CD4-positive, alpha-beta T cell treated with Interferon gamma for 1 hour (primary cell): Measurements from ENCODE around the gene C5orf24.
"Not testable (repeated sequence)": the region's sequence is repeated elsewhere in the genome, so short reads cannot be mapped to it uniquely, and the experiment has no call there.

Experiments used
- DNase-seq: peaks from one replicate; pipeline ENCODE4 v3.0.0-alpha.2; 2020

The C5orf24 gene

DNA sequence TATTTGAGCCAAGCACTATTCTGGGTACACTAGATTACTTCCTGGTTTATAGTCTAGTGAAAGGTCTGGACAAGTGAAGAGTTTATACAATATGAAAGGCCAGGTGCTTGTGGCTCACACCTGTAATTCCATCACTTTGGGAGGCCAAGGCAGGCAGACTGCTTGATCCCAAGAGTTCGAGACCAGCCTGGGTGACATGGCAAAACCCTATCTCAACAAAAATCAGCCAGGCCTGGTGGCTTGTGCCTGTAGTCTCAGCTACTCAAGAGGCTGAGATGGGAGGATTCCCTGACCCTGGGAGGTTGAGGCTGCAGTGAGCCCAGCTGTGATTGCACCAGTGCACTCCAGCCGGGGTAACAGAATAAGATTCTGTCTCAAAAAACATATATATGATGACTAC, 18.9 kb downstream of the C5orf24 start:
- DNase-seq = no peak

DNA sequence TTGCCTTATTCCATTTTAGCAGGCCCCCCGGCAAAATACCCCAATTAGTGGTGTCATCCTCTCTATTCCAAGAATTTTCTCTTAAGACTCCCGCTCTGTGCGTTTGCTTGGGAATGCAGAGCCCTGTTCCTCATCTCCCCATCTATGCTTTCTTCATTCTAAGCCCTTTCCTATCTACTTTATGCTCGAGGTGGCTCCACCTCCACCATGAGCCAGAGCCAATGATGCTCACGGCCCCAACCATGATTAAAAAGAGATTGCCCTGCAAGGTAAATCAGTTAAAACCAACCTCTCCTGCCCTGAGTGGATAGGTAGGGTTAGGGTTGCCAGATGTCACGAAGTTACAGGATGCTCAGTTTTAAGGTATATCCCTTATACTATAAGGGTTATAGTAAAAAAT, 27.7 kb downstream of the C5orf24 start:
- no peak for DNase-seq

DNA sequence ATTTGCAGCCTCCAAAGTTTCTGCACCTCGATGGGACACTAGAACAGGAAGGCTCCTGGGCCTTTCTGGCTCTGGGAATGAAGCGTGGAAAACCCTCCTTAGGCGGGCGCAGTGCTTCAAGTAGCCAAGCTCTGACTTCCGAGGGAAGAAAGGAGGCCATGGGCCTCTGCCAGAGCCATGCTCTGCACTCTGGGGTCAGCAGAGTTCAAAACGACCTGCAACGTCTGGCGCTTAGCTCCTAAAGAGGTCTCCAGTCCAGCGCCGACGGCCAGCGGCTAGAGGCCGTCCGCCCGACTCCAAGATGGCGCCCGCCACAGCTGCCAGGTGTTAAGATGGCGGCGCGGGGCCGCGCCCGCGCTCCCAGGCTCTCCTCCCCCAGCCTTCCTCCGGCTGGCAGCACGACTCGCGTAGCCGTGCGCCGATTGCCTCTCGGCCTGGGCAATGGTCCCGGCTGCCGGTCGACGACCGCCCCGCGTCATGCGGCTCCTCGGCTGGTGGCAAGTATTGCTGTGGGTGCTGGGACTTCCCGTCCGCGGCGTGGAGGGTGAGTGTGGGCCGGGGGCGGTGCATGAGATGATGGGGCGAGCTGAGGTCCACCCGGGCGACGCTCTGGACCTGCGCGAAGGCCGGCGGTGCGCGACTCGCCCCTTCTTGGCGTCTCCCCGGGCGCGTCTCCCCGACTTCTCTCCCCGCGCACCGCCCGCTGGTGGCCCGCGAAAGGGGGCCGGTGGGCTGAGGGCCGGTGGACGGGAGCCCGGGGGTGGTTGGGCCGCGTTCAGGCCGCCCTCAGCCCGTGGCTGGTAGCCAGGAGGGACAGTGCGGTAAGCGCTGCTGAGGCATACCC, 28.4 kb downstream of the C5orf24 start, which contains the start of gene TXNDC15:
Gene TXNDC15, plus strand, starts transcription at position 385 of the 844 bp plus-strand sequence. Its CDS starts 57 bp downstream, at position 442.
- DNase-seq = peak; percentile 77

DNA sequence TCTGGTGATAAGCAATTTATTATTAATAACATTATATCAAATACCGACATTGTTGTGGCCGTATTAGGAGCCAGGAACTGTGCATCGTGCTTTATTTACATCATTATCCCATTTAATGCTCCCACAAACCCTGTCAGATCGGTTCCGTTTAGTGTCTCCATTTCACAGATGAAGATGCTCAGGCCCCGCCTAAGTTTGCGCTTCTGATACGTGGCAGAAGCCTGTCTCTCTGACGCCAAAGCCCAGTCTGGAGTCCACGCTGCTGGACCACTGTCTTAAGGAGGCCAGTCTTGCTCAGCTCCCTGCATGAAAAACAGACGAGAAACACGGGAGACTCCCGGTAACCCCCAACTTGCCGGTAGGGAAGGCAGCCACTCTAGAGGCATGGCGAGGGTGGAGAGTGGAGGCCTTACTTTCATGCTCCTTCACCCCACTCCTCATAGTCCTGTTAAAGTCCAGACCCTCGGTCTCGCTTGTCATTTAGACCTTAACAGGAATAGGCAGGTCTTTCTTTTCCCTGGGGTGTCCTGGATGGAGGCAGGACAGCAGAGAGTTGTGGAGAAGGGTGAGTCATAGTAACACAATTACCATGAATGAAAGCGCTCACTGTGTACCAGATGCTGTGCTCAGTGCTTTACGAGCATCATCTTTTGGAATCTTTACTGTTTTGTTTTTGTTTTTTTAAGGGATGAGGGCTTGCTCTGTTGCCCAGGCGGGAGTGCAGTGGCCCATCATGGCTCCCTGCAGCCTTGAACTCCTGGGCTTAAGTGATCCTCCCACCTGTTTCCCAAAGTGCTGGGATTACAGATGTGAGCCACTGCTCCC, 29.3 kb downstream of the C5orf24 start:
- DNase-seq = no peak

DNA sequence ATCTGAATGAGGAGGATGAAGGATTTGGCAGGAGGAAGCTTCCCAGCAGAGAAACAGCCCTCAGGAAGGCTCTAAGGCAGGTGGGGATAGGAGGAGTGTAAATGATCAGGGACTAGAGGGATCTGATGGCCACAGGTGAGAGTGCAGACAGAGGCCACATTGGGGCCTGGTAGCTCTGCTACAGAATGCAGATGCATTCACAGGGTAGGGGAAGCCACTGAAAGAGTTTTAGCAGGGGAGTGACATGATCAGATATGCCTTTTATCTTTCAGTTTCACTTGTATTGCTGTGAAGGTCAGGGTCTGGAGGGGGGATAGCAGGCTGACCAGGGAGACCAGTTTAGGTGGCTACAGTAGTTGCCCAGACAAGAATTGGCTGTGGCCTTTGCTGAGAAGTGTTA, 31.4 kb downstream of the C5orf24 start:
- no peak for DNase-seq

DNA sequence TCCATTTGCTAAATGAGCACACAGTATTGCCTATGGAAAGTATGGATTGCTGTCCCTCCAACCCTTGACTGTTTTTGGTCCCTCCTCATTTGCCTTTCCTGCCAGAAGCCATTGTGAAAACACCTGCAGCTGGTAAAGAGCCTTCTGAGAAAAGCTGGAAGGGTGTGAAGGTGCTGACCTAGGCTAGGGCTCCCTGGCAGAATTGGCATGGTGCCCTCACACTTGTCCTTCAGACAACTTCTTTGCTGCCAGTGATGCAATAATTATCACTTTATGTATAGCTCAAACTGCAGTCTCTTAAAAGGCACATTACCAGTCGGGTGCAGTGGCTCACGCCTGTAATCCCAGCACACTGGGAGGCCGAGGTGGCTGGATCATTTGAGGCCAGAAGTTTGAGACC, 32.6 kb downstream of the C5orf24 start:
- no peak for DNase-seq

DNA sequence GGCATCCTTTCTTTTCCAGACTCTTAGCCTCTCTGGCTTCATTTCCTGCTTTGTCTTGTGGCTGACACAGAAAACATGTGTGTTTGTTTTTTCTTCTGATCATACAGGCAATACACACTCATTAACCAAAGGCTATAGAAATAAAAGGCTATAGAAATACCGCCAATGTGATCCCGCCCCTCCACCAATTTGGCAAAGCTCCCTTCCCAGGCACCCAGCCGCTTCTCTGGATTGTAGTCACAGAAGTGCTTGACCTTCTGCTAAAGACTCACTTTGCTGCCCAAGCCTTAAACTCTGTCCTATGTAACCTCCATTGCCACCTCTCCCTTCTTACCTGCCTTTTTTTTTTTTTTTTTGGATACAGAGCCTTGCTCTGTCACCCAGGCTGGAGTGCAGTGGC, 33.7 kb downstream of the C5orf24 start:
- no peak for DNase-seq

DNA sequence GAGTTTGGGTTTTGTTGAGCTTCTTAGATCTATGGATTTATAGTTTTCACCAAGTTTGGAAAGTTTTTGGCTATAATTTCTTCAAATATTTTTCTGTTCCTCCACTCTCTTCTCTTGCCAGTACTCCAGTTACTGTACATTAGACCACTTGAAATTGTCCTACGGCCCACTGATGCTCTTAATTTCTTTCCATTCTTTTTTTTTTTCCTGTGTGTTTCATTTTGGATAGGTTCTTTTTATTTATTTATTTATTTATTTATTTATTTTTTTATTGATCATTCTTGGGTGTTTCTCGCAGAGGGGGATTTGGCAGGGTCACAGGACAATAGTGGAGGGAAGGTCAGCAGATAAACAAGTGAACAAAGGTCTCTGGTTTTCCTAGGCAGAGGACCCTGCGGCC, 35.2 kb downstream of the C5orf24 start:
- not testable (repeated sequence) for DNase-seq

DNA sequence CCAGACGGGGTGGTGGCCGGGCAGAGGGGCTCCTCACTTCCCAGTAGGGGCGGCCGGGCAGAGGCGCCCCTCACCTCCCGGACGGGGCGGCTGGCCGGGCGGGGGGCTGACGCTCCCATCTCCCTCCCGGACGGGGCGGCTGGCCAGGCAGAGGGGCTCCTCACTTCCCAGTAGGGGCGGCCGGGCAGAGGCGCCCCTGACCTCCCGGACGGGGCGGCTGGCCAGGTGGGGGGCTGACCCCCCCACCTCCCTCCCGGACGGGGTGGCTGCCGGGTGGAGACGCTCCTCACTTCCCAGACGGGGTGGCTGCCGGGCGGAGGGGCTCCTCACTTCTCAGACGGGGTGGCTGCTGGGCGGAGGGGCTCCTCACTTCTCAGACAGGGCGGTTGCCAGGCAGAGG, 35.9 kb downstream of the C5orf24 start:
- not testable (repeated sequence) for DNase-seq

DNA sequence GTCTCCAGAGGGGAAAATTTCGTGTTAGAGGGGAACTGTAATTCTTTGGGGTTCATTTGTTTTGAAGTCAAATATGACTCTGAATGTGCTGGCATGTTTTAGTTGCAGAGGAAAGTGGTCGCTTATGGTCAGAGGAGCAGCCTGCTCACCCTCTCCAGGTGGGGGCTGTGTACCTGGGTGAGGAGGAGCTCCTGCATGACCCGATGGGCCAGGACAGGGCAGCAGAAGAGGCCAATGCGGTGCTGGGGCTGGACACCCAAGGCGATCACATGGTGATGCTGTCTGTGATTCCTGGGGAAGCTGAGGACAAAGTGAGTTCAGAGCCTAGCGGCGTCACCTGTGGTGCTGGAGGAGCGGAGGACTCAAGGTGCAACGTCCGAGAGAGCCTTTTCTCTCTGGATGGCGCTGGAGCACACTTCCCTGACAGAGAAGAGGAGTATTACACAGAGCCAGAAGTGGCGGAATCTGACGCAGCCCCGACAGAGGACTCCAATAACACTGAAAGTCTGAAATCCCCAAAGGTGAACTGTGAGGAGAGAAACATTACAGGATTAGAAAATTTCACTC, 41.9 kb downstream of the C5orf24 start:
- DNase-seq = no peak

DNA sequence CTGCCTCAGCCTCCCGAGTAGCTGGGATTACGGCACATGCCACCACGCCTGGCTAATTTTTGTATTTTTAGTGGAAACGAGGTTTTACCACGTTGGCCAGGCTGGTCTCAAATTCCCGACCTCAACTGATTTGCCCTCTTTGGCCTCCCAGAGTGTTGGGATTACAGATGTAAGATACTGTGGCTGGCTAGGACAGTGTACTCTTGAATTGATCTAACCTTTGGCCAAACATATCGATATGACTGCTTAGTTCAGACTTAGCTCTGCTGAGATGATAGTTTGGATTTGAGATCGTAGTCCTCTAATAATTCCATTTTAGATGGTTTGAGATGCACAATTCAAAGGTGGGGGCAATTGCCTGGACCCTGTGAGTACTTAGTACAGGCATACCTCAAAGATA, 43.6 kb downstream of the C5orf24 start:
- DNase-seq = no peak

DNA sequence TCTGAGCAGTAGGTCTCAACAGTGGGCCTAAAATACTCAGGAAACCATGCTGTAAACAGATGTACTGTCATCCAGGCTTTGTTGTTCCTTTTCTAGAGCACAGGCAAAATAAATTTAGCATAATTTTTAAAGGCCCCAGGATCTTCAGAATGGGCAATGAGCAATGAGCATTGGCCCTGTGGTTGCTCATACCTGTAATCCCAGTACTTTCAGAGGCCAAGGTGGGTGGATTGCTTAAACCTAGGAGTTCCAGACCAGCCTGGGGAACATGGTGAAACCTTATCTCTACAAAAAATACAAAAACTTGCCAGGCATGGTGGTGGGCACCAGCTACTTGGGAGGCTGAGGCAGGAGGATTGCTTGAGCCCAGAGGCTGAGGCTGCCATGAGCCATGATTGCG, 45.7 kb downstream of the C5orf24 start:
- no peak for DNase-seq

DNA sequence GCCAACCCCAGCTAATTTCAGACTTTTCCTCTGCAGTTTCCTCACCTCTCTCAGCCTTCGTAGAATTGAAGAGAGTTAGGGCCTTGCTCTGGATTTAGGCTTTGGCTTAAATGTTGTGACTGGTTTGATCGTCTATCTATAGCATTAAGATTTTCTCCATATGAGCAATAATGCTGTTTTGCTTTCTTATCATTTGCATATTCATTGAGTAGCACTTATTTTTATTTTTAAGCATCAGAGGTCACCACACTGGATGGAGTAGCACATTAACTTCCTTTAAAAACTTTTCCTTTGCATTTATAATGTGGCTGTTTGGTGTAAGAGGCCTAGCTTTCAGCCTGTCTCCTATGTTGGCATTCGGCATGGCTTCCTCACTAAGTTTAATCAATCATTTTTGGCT, 46.5 kb downstream of the C5orf24 start:
- DNase-seq = no peak

DNA sequence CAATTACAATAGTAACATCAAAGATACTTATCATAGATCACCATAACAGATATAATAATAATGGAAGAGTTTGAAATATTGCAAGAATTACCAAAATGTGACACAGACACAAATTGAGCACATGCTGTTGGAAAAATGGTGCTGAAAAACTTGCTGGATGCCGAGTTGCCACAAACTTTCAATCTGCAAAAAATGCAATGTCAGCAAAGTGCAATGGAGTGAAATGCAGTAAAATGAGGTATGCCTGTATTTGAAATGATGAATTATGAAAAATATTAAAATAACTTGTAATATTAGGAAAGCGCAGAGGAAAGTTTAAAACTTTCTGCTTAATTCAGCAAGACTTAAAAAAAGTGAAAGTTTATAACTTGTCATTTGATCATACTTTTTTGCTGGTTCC, 47.2 kb downstream of the C5orf24 start:
- DNase-seq = no peak

DNA sequence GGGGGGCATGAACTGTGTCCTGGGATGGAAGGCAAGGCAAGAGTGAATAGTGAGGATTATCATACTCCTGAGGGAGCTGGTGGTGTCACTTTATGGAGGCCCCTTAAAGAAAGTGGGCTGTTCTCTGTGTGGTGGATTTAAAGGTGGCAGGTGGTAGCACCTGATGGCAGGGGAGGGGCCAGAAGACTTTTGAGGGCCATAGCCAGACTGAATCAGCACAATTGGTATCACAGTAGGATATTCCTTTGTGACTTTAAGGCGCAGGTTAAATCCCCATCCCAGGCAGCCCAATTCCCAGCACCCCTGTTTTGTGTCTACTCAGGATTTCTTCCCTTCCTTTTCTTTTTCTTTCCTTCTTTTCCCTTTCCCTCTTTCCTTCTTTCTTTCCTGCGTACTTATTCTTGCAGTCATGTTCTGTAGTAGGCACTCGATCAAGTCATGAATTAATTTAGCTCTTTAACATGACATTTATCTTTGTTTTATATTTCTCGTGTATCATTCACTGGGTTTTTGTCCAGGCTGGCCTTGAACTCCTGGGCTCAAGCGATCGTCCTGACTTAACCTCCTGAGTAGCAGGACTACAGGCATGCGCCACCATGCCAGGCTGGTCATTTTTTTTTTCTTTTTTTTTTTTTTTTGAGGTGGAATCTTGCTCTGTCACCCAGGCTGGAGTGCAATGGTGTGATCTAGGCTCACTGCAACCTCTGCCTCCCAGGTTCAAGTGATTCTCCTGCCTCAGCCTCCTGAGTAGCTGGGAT, 48.2 kb downstream of the C5orf24 start:
- DNase-seq = no peak

DNA sequence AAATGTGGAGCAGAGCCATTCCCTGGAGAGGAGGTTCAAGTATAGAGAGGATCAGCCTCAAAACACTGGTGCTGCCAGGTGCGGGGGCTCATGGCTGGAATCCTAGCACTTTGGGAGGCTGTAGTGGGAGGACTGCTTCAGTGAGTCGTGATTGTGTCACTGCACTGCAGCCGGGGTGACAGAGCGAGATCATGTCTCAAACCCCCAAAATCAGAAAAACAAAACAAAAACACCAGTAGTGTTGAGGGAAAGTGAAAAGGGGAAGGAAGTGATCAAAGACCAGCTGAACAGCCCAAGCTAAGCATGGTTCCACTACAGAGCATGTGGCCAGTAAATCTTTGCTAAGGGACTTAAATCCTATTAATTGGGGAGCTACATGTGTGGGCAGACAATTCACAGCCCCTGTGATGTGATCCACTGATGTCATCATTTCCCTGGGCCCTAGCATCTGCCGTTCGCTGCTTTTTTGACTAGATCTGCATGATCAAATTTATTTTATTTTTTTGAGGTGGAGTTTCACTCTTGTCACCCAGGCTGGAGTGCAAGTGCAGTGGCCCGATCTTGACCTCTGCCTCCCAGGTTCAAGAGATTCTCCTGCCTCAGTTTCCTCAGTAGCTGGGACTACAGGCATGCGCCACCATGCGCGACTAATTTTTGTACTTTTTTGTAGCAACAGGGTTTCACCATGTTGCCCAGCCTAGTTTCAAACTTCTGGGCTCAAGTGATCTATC, 56.5 kb downstream of the C5orf24 start:
- peak; percentile 46 for DNase-seq

DNA sequence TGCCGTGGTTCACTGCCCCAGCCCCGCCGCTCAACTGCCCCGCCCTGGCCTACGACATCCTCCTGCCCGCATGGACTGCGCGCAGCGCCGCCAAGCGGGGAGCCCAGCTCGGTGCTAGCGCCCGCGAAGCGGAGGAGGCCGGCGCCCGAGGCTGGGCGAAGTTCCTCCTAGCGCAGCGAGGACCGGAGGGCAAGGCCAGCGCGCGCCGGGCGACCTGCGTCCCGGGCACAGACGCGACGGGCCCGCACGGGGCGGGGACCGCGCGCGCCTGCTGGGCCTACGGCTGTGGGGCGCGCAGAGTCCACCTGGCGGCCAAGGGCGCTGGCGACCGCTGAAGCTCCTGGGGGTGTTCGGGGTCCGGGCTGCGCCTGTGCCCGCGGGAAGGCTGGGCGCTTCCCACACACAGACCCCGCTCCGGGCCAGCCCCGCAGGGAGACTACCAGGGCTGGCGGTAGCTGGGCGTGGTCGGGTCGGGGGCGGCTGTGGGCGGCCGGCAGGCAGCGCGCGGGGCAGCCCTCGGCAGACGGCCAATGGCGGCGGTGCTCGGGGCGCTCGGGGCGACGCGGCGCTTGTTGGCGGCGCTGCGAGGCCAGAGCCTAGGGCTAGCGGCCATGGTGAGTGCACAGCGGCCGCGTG, 59.0 kb downstream of the C5orf24 start, which contains the start of gene PCBD2:
Gene PCBD2, plus strand, starts transcription at position 522 of the 636 bp plus-strand sequence. Its CDS starts 9 bp downstream, at position 531.
- DNase-seq = peak; percentile 93

DNA sequence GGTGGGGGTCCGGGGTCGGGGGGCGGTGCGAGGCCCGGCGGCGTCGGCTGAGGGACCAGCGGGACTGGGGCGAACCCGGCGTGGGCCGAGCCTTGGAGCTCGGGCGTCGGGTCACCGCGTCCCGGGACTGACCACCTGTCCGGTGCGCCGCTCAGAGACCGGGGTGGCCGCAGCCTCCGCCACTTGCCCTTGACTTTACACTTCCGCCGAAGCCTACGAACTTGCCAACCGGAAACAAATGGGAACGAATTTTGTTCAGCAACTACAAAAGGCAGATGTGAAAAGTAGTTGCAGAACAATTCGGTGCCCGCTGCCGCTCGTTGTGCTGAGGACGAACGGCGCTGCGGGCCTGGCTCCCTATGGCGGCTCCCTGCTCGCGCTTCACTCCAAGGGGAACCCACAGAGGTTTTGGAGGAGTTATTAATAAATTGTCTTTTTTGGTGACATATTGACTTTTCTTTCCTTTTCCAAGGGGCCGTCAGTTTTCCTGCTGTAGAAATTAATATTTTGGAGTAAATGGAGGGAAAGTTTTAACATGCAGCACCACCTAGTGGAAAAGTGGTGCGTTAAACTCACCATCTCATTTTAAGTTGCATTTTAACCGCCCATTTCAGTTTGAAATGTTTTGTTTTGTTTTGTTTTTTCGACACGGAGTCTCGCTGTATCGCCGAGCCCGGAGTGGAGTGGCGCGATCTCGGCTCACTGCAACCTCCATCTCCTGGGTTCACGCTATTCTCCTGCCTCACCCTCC, 59.7 kb downstream of the C5orf24 start:
- DNase-seq = peak; percentile 37

DNA sequence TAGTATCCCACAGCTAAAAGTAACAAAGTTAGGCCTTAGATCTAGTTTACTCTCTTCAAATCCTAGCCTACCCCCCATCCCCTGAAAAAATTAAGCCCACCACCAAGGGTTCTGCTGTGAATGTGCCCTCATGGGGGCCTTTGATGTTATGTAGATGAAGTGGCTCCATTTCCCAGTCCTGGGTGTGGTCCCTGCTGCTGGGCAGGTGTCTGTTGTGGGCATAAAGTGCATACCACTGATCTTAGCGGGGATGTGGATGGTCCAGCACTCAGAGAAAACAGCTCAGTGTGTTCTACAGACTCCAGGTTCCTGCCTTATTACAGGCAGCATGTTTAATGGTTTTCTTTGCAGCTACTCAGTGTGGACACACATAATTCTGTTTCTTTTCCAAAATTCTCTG, 61.0 kb downstream of the C5orf24 start:
- no peak for DNase-seq
